SU-DHL-6 (cell line): ENCODE results near the gene F13B.

ENCODE experiments used
- H2AFZ ChIP-seq: fragments of 200-600 bp; sonication (generic); 2 replicates; pipeline ENCODE4 v1.6.1; 2014; ENCODE audit warnings: low read depth, mild to moderate bottlenecking, moderate library complexity, mixed read lengths, antibody characterized with exemption, low read length; ENCODE audit not compliant: severe bottlenecking
- H3F3A ChIP-seq: fragments of 200-600 bp; shearing (Covaris generic); 2 replicates; pipeline ENCODE4 v1.6.0; 2016; ENCODE audit warnings: antibody characterized with exemption, mild to moderate bottlenecking; ENCODE audit not compliant: insufficient read depth
- H3K27ac ChIP-seq: fragments of 200-600 bp; sonication (generic); 2 replicates; pipeline ENCODE4 v1.5.1; 2016; ENCODE audit warnings: low read depth, mild to moderate bottlenecking, low read length, moderate library complexity, mixed read lengths
- H3K27me3 ChIP-seq: fragments of 200-600 bp; sonication (generic), shearing (Covaris generic); 2 replicates; pipeline ENCODE4 v1.6.0; 2014; ENCODE audit warnings: mild to moderate bottlenecking, low read length
- H3K36me3 ChIP-seq: fragments of 200-600 bp; sonication (generic); 2 replicates; pipeline ENCODE4 v1.6.1; 2014; ENCODE audit warnings: mild to moderate bottlenecking, low read length, mixed read lengths
- H3K4me2 ChIP-seq: fragments of 300-600, 200-600 bp; shearing (Covaris generic), sonication (generic); 2 replicates; pipeline ENCODE4 v1.6.0; 2014; ENCODE audit warnings: low read length, low read depth, mild to moderate bottlenecking; ENCODE audit not compliant: poor library complexity, severe bottlenecking
- H3K4me3 ChIP-seq: fragments of 200-600 bp; sonication (generic); 2 replicates; pipeline ENCODE4 v1.5.1; 2014; ENCODE audit warnings: antibody characterized with exemption, low read length, mild to moderate bottlenecking, mixed read lengths; ENCODE audit not compliant: insufficient read depth, poor library complexity, severe bottlenecking
- H3K79me2 ChIP-seq: fragments of 200-600 bp; sonication (generic); 2 replicates; pipeline ENCODE4 v1.6.1; 2014; ENCODE audit warnings: mild to moderate bottlenecking, low read length, moderate library complexity; ENCODE audit not compliant: insufficient read depth
- H3K9ac ChIP-seq: fragments of 200-600 bp; sonication (generic); 2 replicates; pipeline ENCODE4 v1.7.0; 2014; ENCODE audit warnings: mild to moderate bottlenecking, low read length
- H3K9me2 ChIP-seq: fragments of 200-600 bp; sonication (generic); replicated peaks from 2 replicates; pipeline ENCODE4 v1.6.1; 2014; ENCODE audit warnings: low read length; ENCODE audit not compliant: insufficient read depth
- H3K9me3 ChIP-seq: fragments of 200-600 bp; sonication (generic); 2 replicates; pipeline ENCODE4 v1.6.1; 2014; ENCODE audit warnings: low read length, mixed read lengths; ENCODE audit not compliant: insufficient read depth
- H4K20me1 ChIP-seq: fragments of 200-600 bp; sonication (generic); 2 replicates; pipeline ENCODE4 v1.6.1; 2014; ENCODE audit warnings: low read depth, mild to moderate bottlenecking, antibody characterized with exemption, low read length, moderate library complexity, mixed read lengths
- EZH2phosphoT487 ChIP-seq: fragments of 200-600 bp; sonication (generic), shearing (Covaris generic); conservative IDR thresholded peaks from 2 replicates; pipeline ENCODE4 v1.6.1; 2018; ENCODE audit warnings: mild to moderate bottlenecking, antibody characterized with exemption, low read length, moderate library complexity, mixed read lengths
- TF ChIP-seq, protein P1 (sequence below): fragments of 200-600 bp; sonication (generic); IDR thresholded peaks from one replicate; pipeline ENCODE4 v1.5.1; 2017; ENCODE audit warnings: antibody characterized with exemption, mild to moderate bottlenecking, low read length, moderate library complexity; ENCODE audit not compliant: insufficient read depth, poor library complexity, severe bottlenecking

F13B gene

DNA sequence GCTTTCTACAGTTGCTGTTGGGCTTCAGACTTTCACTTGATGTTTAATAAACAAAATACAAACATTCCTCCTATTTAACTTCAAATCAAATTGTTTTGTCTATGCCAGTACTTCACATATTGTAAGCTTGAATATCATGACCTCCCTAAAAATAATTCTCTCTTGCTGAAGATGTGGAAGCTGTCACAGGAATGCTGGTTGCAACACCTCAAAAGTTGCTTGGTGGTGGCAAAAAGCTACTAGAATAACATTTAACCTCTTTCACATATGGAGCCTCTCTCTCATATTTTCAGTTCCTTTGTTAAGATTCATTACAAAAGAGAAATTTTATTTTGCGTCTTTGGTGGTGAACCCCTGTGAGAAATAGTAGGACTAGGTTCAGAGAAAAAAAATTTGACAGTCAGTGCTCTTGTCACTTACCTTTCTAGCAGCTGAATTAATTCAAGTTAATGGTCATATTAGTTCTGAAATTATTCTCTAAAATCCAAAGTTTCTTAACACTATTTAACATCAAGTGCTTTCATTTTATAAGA lies 25.5 kb upstream of the F13B start:
- Histone ChIP-seq H3K27ac (no peak overlapping the region), H3K9me3 (no peaks in the 10 kb centered on the region)

DNA sequence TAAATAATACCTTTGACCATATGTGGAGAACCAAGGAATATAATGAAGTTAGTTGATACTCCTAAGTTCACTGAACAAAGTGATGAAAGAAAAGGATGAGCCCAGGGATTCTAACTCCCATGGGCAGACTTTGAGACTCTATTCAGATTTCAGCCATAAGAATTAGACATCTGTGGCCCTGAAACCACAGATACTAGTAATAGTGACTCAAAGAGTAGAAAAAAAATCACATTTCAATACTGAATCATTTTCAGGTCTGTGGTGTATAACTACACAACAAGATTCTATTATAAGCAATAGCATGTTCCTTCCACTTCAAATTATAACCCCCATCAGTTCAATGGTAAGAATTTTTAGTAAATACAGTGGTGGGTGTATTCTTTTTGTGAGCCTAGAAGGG lies 16.4 kb upstream of the F13B start:
- Histone ChIP-seq H3K4me3 (no peak overlapping the region), H4K20me1 (no peaks in the 10 kb centered on the region), H3K27me3 (no peaks in the 10 kb centered on the region), H3K27ac (no peak overlapping the region), H3K9me2 (no peaks in the 10 kb centered on the region), H3K36me3 (peaks cover 66% of the 10 kb centered on the region), H3K79me2 (no peaks in the 10 kb centered on the region), H3F3A (peaks cover 12% of the 10 kb centered on the region; the same call in 1 of the 2 replicates), H2AFZ (no peak overlapping the region), H3K9me3 (peaks cover 18% of the 10 kb centered on the region), H3K9ac (no peak overlapping the region), H3K4me2 (no peak overlapping the region)
- no peak for TF ChIP-seq EZH2phosphoT487
- TF ChIP-seq, protein P1, sequence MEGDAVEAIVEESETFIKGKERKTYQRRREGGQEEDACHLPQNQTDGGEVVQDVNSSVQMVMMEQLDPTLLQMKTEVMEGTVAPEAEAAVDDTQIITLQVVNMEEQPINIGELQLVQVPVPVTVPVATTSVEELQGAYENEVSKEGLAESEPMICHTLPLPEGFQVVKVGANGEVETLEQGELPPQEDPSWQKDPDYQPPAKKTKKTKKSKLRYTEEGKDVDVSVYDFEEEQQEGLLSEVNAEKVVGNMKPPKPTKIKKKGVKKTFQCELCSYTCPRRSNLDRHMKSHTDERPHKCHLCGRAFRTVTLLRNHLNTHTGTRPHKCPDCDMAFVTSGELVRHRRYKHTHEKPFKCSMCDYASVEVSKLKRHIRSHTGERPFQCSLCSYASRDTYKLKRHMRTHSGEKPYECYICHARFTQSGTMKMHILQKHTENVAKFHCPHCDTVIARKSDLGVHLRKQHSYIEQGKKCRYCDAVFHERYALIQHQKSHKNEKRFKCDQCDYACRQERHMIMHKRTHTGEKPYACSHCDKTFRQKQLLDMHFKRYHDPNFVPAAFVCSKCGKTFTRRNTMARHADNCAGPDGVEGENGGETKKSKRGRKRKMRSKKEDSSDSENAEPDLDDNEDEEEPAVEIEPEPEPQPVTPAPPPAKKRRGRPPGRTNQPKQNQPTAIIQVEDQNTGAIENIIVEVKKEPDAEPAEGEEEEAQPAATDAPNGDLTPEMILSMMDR = no peak

More for the DNA sequence above, 25.5 kb upstream of the F13B start:
- no peak for TF ChIP-seq EZH2phosphoT487
- TF ChIP-seq, protein P1 = no peak
- no peak overlapping the region for H2AFZ ChIP-seq
- H3K4me3 ChIP-seq = no peak overlapping the region
- H3K36me3 ChIP-seq = peaks cover 84% of the 10 kb centered on the region
- no peak overlapping the region for H3K9ac ChIP-seq
- no peaks in the 10 kb centered on the region for H3K79me2 ChIP-seq
- no peaks in the 10 kb centered on the region for H3K9me2 ChIP-seq
- 0 out of 2 replicates have a peak, but pooled peaks cover 9% of the 10 kb centered on the region for H3F3A ChIP-seq
- H4K20me1 ChIP-seq = no peaks in the 10 kb centered on the region
- no peak overlapping the region for H3K4me2 ChIP-seq
- no peaks in the 10 kb centered on the region for H3K27me3 ChIP-seq

DNA sequence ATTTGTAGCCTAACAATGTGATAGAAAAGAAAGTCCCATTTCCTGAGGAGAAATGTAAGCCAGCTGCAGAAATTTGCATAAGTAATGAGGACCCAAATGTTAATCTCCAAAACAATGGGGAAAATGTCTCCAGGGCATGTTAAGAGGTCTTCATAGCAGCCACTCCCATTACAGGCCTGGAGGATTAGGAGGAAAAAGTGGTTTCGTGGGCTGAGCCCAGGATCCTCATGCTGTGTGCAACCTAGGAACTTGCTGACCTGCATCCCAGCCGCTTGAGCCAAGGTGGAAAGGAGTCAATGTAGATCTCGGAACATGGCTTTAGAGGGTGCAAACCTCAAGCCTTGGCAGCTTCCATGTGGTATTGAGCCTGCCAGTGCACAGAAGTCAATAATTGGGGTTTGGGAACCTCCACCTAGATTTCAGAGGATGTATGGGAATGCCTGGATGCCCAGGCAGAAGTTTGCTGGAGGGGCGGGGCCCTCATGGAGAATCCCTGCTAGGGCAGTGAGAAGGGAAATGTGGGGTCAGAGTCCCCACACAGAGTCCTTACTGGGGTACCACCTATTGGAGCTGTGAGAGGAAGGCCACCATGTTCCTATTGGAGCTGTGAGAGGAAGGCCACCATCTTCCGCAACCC lies 14.2 kb upstream of the F13B start:
- H3K9me3 ChIP-seq = peaks cover 18% of the 10 kb centered on the region
- peaks cover 45% of the 10 kb centered on the region for H3K36me3 ChIP-seq
- no peak overlapping the region for H3K27ac ChIP-seq
- no peaks in the 10 kb centered on the region for H4K20me1 ChIP-seq
- peaks cover 12% of the 10 kb centered on the region; the same call in 1 of the 2 replicates for H3F3A ChIP-seq
- H3K9me2 ChIP-seq = no peaks in the 10 kb centered on the region
- H3K4me2 ChIP-seq = no peak overlapping the region
- H3K4me3 ChIP-seq = no peak overlapping the region
- TF ChIP-seq, protein P1 = no peak
- TF ChIP-seq EZH2phosphoT487 = no peak
- H3K27me3 ChIP-seq = no peaks in the 10 kb centered on the region
- H3K79me2 ChIP-seq = no peaks in the 10 kb centered on the region
- H3K9ac ChIP-seq = no peak overlapping the region
- no peak overlapping the region for H2AFZ ChIP-seq
